HG03196 (cell line): ENCODE results near the gene PRR5.

Experiments used
- ATAC-seq: cut with Tn5 transposase; IDR thresholded peaks from one replicate; pipeline ENCODE4 v1.9.1; 2021; ENCODE audit not compliant: unreplicated experiment

PRR5 gene

GRCh38 chr22:44752285-44753188, 50.5 kb downstream of the PRR5 start, which contains the start of gene ARHGAP8:
TSS of gene ARHGAP8 (plus strand) at chr22:44752575. CDS start at chr22:44786528, 33,953 bp downstream.
- ATAC-seq: no peak

- no peak for ATAC-seq
These were observed 51.4 kb downstream of the PRR5 start for GRCh38 chr22:44753189-44754042.

GRCh38 chr22:44754998-44755397, 53.0 kb downstream of the PRR5 start:
- ATAC-seq: no peak

- no peak for ATAC-seq
These were observed 53.4 kb downstream of the PRR5 start for GRCh38 chr22:44755417-44755816.

GRCh38 chr22:44755956-44756361, 54.0 kb downstream of the PRR5 start:
- ATAC-seq: no peak

- ATAC-seq: no peak
These were observed 56.5 kb downstream of the PRR5 start for GRCh38 chr22:44758344-44758973.

GRCh38 chr22:44759001-44759400, 57.0 kb downstream of the PRR5 start:
- no peak for ATAC-seq

- ATAC-seq: no peak
These were observed 57.7 kb downstream of the PRR5 start for GRCh38 chr22:44759430-44760310.

- ATAC-seq: no peak
These were observed 58.5 kb downstream of the PRR5 start for GRCh38 chr22:44760476-44760875.

- no peak for ATAC-seq
These were observed 59.0 kb downstream of the PRR5 start for GRCh38 chr22:44761025-44761424.

GRCh38 chr22:44764373-44764772, 62.4 kb downstream of the PRR5 start:
- no peak for ATAC-seq

GRCh38 chr22:44764974-44765373, 63.0 kb downstream of the PRR5 start:
- ATAC-seq: no peak

GRCh38 chr22:44765571-44766285, 63.7 kb downstream of the PRR5 start:
- ATAC-seq: no peak

- no peak for ATAC-seq
These were observed 71.1 kb downstream of the PRR5 start for GRCh38 chr22:44773082-44773481.

- no peak for ATAC-seq
These were observed 73.9 kb downstream of the PRR5 start for GRCh38 chr22:44775862-44776261.

GRCh38 chr22:44776605-44777363, 74.8 kb downstream of the PRR5 start:
- ATAC-seq: no peak

- ATAC-seq: no peak
These were observed 75.4 kb downstream of the PRR5 start for GRCh38 chr22:44777364-44777755.

GRCh38 chr22:44780876-44781449, 79.0 kb downstream of the PRR5 start:
- ATAC-seq: no peak
